ENCODE measurements around the gene KYAT1. TPM values are rescaled to one million over a fixed set of nuclear protein-coding genes. Genes with fewer than 3 reads are reported as not detected.

The KYAT1 gene
- total RNA-seq = 10 to 100 TPM; 12.7 to 14.8 TPM

- Mint-ChIP-seq H3K4me3 (peak within 1 kb of the TSS; percentile 93), H3K27ac (peak within 1 kb of the TSS; percentile 89), H3K36me3 (ENCODE audit: low read depth) (peaks cover 42% of the 10 kb centered on the region), H3K27me3 (no peaks in the 10 kb centered on the region), H3K4me1 (peaks cover 64% of the 10 kb centered on the region), H3K9me3 (no peaks in the 10 kb centered on the region)
- ChIA-PET POLR2A (interaction anchor here (0.6 to 4.1 kb wide), 18 partner anchors 9 to 339 kb away, joined by 3 to 43 read pairs (median 4); partner anchors contain the start of genes DOLK, DYNC2I2, ENDOG and NUP188), CTCF (interaction anchor here (0.6 to 3.5 kb wide), 7 partner anchors 19 to 247 kb away, joined by 3 to 20 read pairs (median 5); partner anchors contain the start of gene ENDOG)
- peak; percentile 99 for DNase-seq
Observed at GRCh38 chr9:128881884-128882676, at the start of gene KYAT1, which contains the start of gene LRRC8A. TSS of gene KYAT1 (minus strand) at chr9:128881950. CDS start at chr9:128845405, 36,545 bp downstream. TSS of gene LRRC8A (plus strand) at chr9:128882133. CDS start at chr9:128907165, 25,032 bp downstream.

- Mint-ChIP-seq H3K4me3 (no peak overlapping the region), H3K27ac (no peak overlapping the region), H3K36me3 (ENCODE audit: low read depth) (no peaks in the 10 kb centered on the region), H3K9me3 (no peaks in the 10 kb centered on the region), H3K4me1 (peaks cover 18% of the 10 kb centered on the region), H3K27me3 (peaks cover 5% of the 10 kb centered on the region)
- CTCF ChIA-PET = interaction anchor here (1.2 to 10.2 kb wide), 8 partner anchors 16 to 234 kb away, joined by 3 to 123 read pairs (median 6); partner anchors contain the start of genes ENDOG and SPOUT1
- DNase-seq = no peak
- POLR2A ChIA-PET = no interaction called here
Observed at GRCh38 chr9:128929560-128929959, 47.8 kb upstream of the KYAT1 start.

- H3K9me3 Mint-ChIP-seq = no peaks in the 10 kb centered on the region
- no peak for DNase-seq
- POLR2A ChIA-PET = interaction anchor here (0.6 kb wide), 1 partner anchor 398 kb away, joined by 3 read pairs; no protein-coding TSS in a partner anchor
- H3K4me1 Mint-ChIP-seq = peaks cover 18% of the 10 kb centered on the region
- CTCF ChIA-PET = interaction anchor here (0.7 to 10.2 kb wide), 24 partner anchors 10 to 233 kb away, joined by 3 to 123 read pairs (median 5); partner anchors contain the start of genes ENDOG, PKN3 and SPOUT1
- H3K27me3 Mint-ChIP-seq = peaks cover 5% of the 10 kb centered on the region
- no peak overlapping the region for H3K27ac Mint-ChIP-seq
- no peak overlapping the region for H3K4me3 Mint-ChIP-seq
- H3K36me3 Mint-ChIP-seq (ENCODE audit: low read depth) = no peaks in the 10 kb centered on the region
Observed at GRCh38 chr9:128928624-128929023, 46.9 kb upstream of the KYAT1 start.

GRCh38 chr9:128927731-128928411 is 46.1 kb upstream of the KYAT1 start:
- Mint-ChIP-seq H3K27me3 (peaks cover 5% of the 10 kb centered on the region), H3K9me3 (no peaks in the 10 kb centered on the region), H3K27ac (no peak overlapping the region), H3K4me3 (no peak overlapping the region), H3K36me3 (ENCODE audit: low read depth) (no peaks in the 10 kb centered on the region), H3K4me1 (peaks cover 18% of the 10 kb centered on the region)
- POLR2A ChIA-PET = no interaction called here
- CTCF ChIA-PET = interaction anchor here (0.7 to 10.2 kb wide), 25 partner anchors 9 to 232 kb away, joined by 3 to 123 read pairs (median 5); partner anchors contain the start of genes ENDOG, PKN3 and SPOUT1
- peak; percentile 61 for DNase-seq

GRCh38 chr9:128923493-128923883 is 41.7 kb upstream of the KYAT1 start:
- ChIA-PET POLR2A (no interaction called here), CTCF (interaction anchor here (10.2 kb wide), 1 partner anchor 59 kb away, joined by 123 read pairs; no protein-coding TSS in a partner anchor)
- Mint-ChIP-seq H3K4me3 (no peak overlapping the region), H3K27me3 (peaks cover 5% of the 10 kb centered on the region), H3K27ac (no peak overlapping the region), H3K9me3 (no peaks in the 10 kb centered on the region), H3K4me1 (peaks cover 18% of the 10 kb centered on the region), H3K36me3 (ENCODE audit: low read depth) (no peaks in the 10 kb centered on the region)
- DNase-seq = no peak

GRCh38 chr9:128921881-128922763 is 40.4 kb upstream of the KYAT1 start:
- no peak overlapping the region for H3K27ac Mint-ChIP-seq
- peaks cover 11% of the 10 kb centered on the region for H3K36me3 Mint-ChIP-seq (ENCODE audit: low read depth)
- peaks cover 5% of the 10 kb centered on the region for H3K27me3 Mint-ChIP-seq
- no peak for DNase-seq
- ChIA-PET POLR2A (no interaction called here), CTCF (interaction anchor here (0.6 to 10.2 kb wide), 3 partner anchors 50 to 104 kb away, joined by 3 to 123 read pairs (median 3); partner anchors contain the start of gene ENDOG)
- H3K4me1 Mint-ChIP-seq = peaks cover 8% of the 10 kb centered on the region
- H3K4me3 Mint-ChIP-seq = no peak overlapping the region
- no peaks in the 10 kb centered on the region for H3K9me3 Mint-ChIP-seq

- DNase-seq = no peak
- Mint-ChIP-seq H3K4me3 (no peak within 1 kb of the TSS), H3K9me3 (no peaks in the 10 kb centered on the region), H3K4me1 (no peaks in the 10 kb centered on the region), H3K27me3 (peaks cover under 1% of the 10 kb centered on the region), H3K36me3 (ENCODE audit: low read depth) (peaks cover 22% of the 10 kb centered on the region), H3K27ac (no peak within 1 kb of the TSS)
- CTCF ChIA-PET = no interaction called here
- POLR2A ChIA-PET = interaction anchor here (1.7 kb wide), 1 partner anchor 19 kb away, joined by 4 read pairs; no protein-coding TSS in a partner anchor
Observed at GRCh38 chr9:128920381-128921058, 38.8 kb upstream of the KYAT1 start, which contains the start of gene PHYHD1. TSS of gene PHYHD1 (plus strand) at chr9:128920982. CDS start at chr9:128922324, 1,342 bp downstream.

- ChIA-PET POLR2A (interaction anchor here (0.7 to 1.7 kb wide), 2 partner anchors 18 to 29 kb away, joined by 3 to 4 read pairs; no protein-coding TSS in a partner anchor), CTCF (interaction anchor here (1.3 kb wide), 1 partner anchor 9 kb away, joined by 4 read pairs; no protein-coding TSS in a partner anchor)
- H3K27me3 Mint-ChIP-seq = no peaks in the 10 kb centered on the region
- no peak overlapping the region for H3K27ac Mint-ChIP-seq
- peaks cover 24% of the 10 kb centered on the region for H3K36me3 Mint-ChIP-seq (ENCODE audit: low read depth)
- no peaks in the 10 kb centered on the region for H3K9me3 Mint-ChIP-seq
- H3K4me3 Mint-ChIP-seq = no peak overlapping the region
- no peak for DNase-seq
- H3K4me1 Mint-ChIP-seq = no peaks in the 10 kb centered on the region
Observed at GRCh38 chr9:128919402-128920089, 37.8 kb upstream of the KYAT1 start.

GRCh38 chr9:128918921-128919320 is 37.2 kb upstream of the KYAT1 start:
- H3K36me3 Mint-ChIP-seq (ENCODE audit: low read depth) = peaks cover 24% of the 10 kb centered on the region
- H3K9me3 Mint-ChIP-seq = no peaks in the 10 kb centered on the region
- H3K27ac Mint-ChIP-seq = no peak overlapping the region
- H3K4me3 Mint-ChIP-seq = no peak overlapping the region
- DNase-seq = no peak
- ChIA-PET CTCF (interaction anchor here (1.3 kb wide), 1 partner anchor 9 kb away, joined by 4 read pairs; no protein-coding TSS in a partner anchor), POLR2A (interaction anchor here (0.7 to 0.9 kb wide), 2 partner anchors 16 to 29 kb away, joined by 3 read pairs; no protein-coding TSS in a partner anchor)
- no peaks in the 10 kb centered on the region for H3K27me3 Mint-ChIP-seq
- peaks cover 3% of the 10 kb centered on the region for H3K4me1 Mint-ChIP-seq

- DNase-seq = no peak
- Mint-ChIP-seq H3K27ac (no peak overlapping the region), H3K36me3 (ENCODE audit: low read depth) (peaks cover 36% of the 10 kb centered on the region), H3K27me3 (no peaks in the 10 kb centered on the region), H3K4me3 (no peak overlapping the region), H3K4me1 (peaks cover 18% of the 10 kb centered on the region), H3K9me3 (no peaks in the 10 kb centered on the region)
- ChIA-PET POLR2A (no interaction called here), CTCF (no interaction called here)
Observed at GRCh38 chr9:128917151-128917849, 35.5 kb upstream of the KYAT1 start.

GRCh38 chr9:128916745-128917144 is 35.0 kb upstream of the KYAT1 start:
- H3K27ac Mint-ChIP-seq = no peak overlapping the region
- H3K4me3 Mint-ChIP-seq = no peak overlapping the region
- H3K9me3 Mint-ChIP-seq = no peaks in the 10 kb centered on the region
- H3K27me3 Mint-ChIP-seq = no peaks in the 10 kb centered on the region
- ChIA-PET CTCF (no interaction called here), POLR2A (no interaction called here)
- no peak for DNase-seq
- peaks cover 24% of the 10 kb centered on the region for H3K4me1 Mint-ChIP-seq
- peaks cover 36% of the 10 kb centered on the region for H3K36me3 Mint-ChIP-seq (ENCODE audit: low read depth)

All from activated CD4-positive, alpha-beta memory T cell treated with anti-CD3 and anti-CD28 coated beads, Interleukin-2, amount 10 ng/mL, durations not matched to agents 7 days and 5 days (primary cell).